Neural cell (in vitro differentiated cells): Measurements from ENCODE around the gene SNRK.

Experiments
- EZH2 ChIP-seq: fragments of 200-600, 300-800 bp; shearing (Covaris generic), sonication (generic); IDR thresholded peaks from 2 replicates; pipeline ENCODE4 v1.6.1; 2014; ENCODE audit warnings: antibody characterized with exemption, low read length, borderline replicate concordance, mild to moderate bottlenecking; ENCODE audit not compliant: insufficient read depth, poor library complexity, severe bottlenecking
- MXI1 ChIP-seq: fragments of 450-650 bp; conservative IDR thresholded peaks from 2 replicates; pipeline ENCODE4 v1.6.1; 2014; ENCODE audit warnings: antibody characterized with exemption, mild to moderate bottlenecking; ENCODE audit not compliant: poor library complexity, severe bottlenecking
- POLR2AphosphoS5 ChIP-seq: IDR thresholded peaks from 2 replicates; pipeline ENCODE4 v1.6.1; 2012
- TF ChIP-seq, protein P1 (sequence below): fragments of 450-650 bp; IDR thresholded peaks from 2 replicates; pipeline ENCODE4 v1.5.1; 2014; ENCODE audit warnings: antibody characterized with exemption, mild to moderate bottlenecking, moderate library complexity; ENCODE audit not compliant: poor library complexity, severe bottlenecking

DNA sequence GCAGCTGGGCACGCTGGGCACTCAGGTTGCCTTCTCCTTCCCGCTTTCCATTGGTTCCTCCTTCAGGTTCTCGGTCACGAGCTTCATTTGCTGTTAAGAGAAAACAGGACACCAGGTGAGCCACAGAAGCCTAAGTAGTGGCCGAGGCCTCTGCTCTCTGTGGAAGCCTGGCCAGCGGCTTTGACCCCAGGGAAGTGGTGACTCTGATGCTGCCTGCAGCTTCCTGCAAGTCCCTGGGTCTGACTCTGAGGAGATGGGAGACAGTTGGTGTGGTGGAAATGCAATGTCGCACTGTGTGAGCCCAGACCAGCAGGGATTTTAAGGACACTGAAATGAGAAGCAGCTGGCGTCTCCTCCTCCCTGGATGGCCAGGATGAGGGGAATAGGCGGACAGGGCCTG is 80.5 kb downstream of the SNRK start:
- no peak for TF ChIP-seq EZH2
- TF ChIP-seq, protein P1, sequence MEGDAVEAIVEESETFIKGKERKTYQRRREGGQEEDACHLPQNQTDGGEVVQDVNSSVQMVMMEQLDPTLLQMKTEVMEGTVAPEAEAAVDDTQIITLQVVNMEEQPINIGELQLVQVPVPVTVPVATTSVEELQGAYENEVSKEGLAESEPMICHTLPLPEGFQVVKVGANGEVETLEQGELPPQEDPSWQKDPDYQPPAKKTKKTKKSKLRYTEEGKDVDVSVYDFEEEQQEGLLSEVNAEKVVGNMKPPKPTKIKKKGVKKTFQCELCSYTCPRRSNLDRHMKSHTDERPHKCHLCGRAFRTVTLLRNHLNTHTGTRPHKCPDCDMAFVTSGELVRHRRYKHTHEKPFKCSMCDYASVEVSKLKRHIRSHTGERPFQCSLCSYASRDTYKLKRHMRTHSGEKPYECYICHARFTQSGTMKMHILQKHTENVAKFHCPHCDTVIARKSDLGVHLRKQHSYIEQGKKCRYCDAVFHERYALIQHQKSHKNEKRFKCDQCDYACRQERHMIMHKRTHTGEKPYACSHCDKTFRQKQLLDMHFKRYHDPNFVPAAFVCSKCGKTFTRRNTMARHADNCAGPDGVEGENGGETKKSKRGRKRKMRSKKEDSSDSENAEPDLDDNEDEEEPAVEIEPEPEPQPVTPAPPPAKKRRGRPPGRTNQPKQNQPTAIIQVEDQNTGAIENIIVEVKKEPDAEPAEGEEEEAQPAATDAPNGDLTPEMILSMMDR = no peak
- TF ChIP-seq POLR2AphosphoS5 = no peak
- TF ChIP-seq MXI1 = no peak
